Dermis lymphatic vessel endothelial cell (primary cell): ENCODE results near the gene TMPRSS11D. TPM values are rescaled to one million over a fixed set of nuclear protein-coding genes. Genes with fewer than 3 reads are reported as not detected.

Experiments
- total RNA-seq: library from RNA; depleted of rRNA; stranded (reverse); fragments of >200 nt; gene quantifications from 2 replicates; pipeline ENCODE4 v1.2.1, GENCODE V29; 2014

The TMPRSS11D gene, protein sequence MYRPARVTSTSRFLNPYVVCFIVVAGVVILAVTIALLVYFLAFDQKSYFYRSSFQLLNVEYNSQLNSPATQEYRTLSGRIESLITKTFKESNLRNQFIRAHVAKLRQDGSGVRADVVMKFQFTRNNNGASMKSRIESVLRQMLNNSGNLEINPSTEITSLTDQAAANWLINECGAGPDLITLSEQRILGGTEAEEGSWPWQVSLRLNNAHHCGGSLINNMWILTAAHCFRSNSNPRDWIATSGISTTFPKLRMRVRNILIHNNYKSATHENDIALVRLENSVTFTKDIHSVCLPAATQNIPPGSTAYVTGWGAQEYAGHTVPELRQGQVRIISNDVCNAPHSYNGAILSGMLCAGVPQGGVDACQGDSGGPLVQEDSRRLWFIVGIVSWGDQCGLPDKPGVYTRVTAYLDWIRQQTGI
- under 0.01 TPM in 2 replicates for total RNA-seq

DNA sequence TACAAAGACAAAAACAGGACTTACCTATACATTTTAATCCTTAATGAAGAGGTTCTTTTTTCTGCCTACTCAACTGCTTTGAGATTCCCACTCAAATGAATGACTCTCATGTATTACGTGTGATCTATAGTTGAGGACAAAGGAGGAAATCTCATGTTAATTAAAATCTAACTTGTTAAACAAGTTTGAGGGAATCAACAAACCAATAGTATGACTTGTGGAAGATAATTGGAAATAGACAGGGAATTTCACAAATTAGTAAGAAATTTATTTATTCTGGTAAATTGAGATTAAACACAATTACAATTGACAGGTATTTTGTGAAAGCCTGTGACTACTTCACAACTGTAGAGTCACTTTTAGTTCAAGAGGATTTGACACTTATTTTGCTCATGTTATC is at the start of gene TMPRSS11D:
Gene TMPRSS11D, minus strand, starts transcription at position 101 of the 400 bp plus-strand sequence. Its CDS starts 69 bp downstream, at position 32.

Other genes starting within 250 kb of the TMPRSS11D start
- 84.8 and 129 TPM in 2 replicates for gene UBA6, start 182.8 kb downstream of the TMPRSS11D start, total RNA-seq
- not detected in 2 replicates for gene GNRHR, start 129.6 kb downstream of the TMPRSS11D start, total RNA-seq
- gene TMPRSS11A, start 79.5 kb upstream of the TMPRSS11D start, total RNA-seq, result not detected in 2 replicates
- not detected in 2 replicates for gene TMPRSS11F, start 245.9 kb upstream of the TMPRSS11D start, total RNA-seq